ENCODE data around the gene SLC25A45.

- TF ChIP-seq CTCF (IDR thresholded peaks at IDR 0.05; ENCODE audit: low read depth, low read length, poor library complexity, severe bottlenecking) = no peak
- no peak for TF ChIP-seq EZH2phosphoT487 (IDR thresholded peaks at IDR 0.05; ENCODE audit: borderline replicate concordance, low read length)
Observed at GRCh38 chr11:65395961-65396530, 13.6 kb upstream of the SLC25A45 start.
